ENCODE results near the gene SLC38A10.

GRCh38 chr17:81264640-81265039, 30.5 kb downstream of the SLC38A10 start:
- no peak for TF ChIP-seq CTCF (IDR thresholded peaks at IDR 0.05)
- TF ChIP-seq POLR2A (IDR thresholded peaks at IDR 0.05), result no peak
- no peak for TF ChIP-seq POLR2AphosphoS5 (IDR thresholded peaks at IDR 0.05)
- no peak for TF ChIP-seq EP300 (IDR thresholded peaks at IDR 0.05)
